Chondrocyte (in vitro differentiated cells): ENCODE measurements around the gene FAM13A. TPM values are rescaled to one million over a fixed set of nuclear protein-coding genes. Genes with fewer than 3 reads are reported as not detected.

Experiments used
- DNase-seq: peaks from one replicate; pipeline ENCODE4 v3.0.0; 2021; ENCODE audit warnings: mixed read lengths, low spot score
- H3K27ac Mint-ChIP-seq: one replicate; pipeline ENCODE4 v1.8.0; 2021; ENCODE audit warnings: mild to moderate bottlenecking, moderate library complexity, mixed read lengths; ENCODE audit not compliant: unreplicated experiment
- H3K27me3 Mint-ChIP-seq: 2 replicates; pipeline ENCODE4 v1.8.0; 2021; ENCODE audit warnings: low read depth, mixed read lengths
- H3K36me3 Mint-ChIP-seq: 2 replicates; pipeline ENCODE4 v1.8.0; 2021; ENCODE audit warnings: low read depth, mixed read lengths
- H3K4me1 Mint-ChIP-seq: 2 replicates; pipeline ENCODE4 v1.8.0; 2021; ENCODE audit warnings: low read depth, mild to moderate bottlenecking, mixed read lengths
- H3K4me3 Mint-ChIP-seq: one replicate; pipeline ENCODE4 v1.8.0; 2021; ENCODE audit warnings: mild to moderate bottlenecking, moderate library complexity, mixed read lengths; ENCODE audit not compliant: unreplicated experiment
- H3K9me3 Mint-ChIP-seq: 2 replicates; pipeline ENCODE4 v1.8.0; 2021; ENCODE audit warnings: low read depth, mixed read lengths
- CTCF ChIP-seq: fragments of 200-600 bp; sonication (generic); IDR thresholded peaks from 2 replicates; pipeline ENCODE4 v1.5.0; 2021; ENCODE audit warnings: antibody characterized with exemption, mild to moderate bottlenecking, moderate library complexity
- total RNA-seq: library from RNA; stranded (reverse); gene quantifications from 3 replicates; pipeline ENCODE4 v1.2.1, GENCODE V29; 2021

The FAM13A gene
- total RNA-seq, 1 donor from 2014 or later, result 10.5 TPM

GRCh38 chr4:89026542-89026941, 30.4 kb downstream of the FAM13A start:
- peaks cover 4% of the 10 kb centered on the region for H3K4me1 Mint-ChIP-seq
- no peak overlapping the region for H3K4me3 Mint-ChIP-seq
- no peak for TF ChIP-seq CTCF
- H3K27ac Mint-ChIP-seq, result no peak overlapping the region
- H3K36me3 Mint-ChIP-seq, result no peaks in the 10 kb centered on the region
- H3K9me3 Mint-ChIP-seq, result no peaks in the 10 kb centered on the region
- DNase-seq, result no peak
- H3K27me3 Mint-ChIP-seq, result no peaks in the 10 kb centered on the region

GRCh38 chr4:89024051-89024675, 32.8 kb downstream of the FAM13A start:
- peak; percentile 96 for TF ChIP-seq CTCF
- Mint-ChIP-seq H3K27me3 (no peaks in the 10 kb centered on the region), H3K9me3 (no peaks in the 10 kb centered on the region), H3K36me3 (peaks cover 4% of the 10 kb centered on the region), H3K4me3 (no peak overlapping the region), H3K4me1 (peaks cover 4% of the 10 kb centered on the region), H3K27ac (no peak overlapping the region)
- no peak for DNase-seq

- DNase-seq, result no peak
- no peak overlapping the region for H3K27ac Mint-ChIP-seq
- H3K4me3 Mint-ChIP-seq, result no peak overlapping the region
- peaks cover 4% of the 10 kb centered on the region for H3K4me1 Mint-ChIP-seq
- no peaks in the 10 kb centered on the region for H3K9me3 Mint-ChIP-seq
- H3K36me3 Mint-ChIP-seq, result peaks cover 9% of the 10 kb centered on the region
- no peak for TF ChIP-seq CTCF
- no peaks in the 10 kb centered on the region for H3K27me3 Mint-ChIP-seq
Measured at GRCh38 chr4:89023140-89023539, 33.8 kb downstream of the FAM13A start.

GRCh38 chr4:89022426-89023128, 34.4 kb downstream of the FAM13A start:
- no peak for DNase-seq
- no peak overlapping the region for H3K4me3 Mint-ChIP-seq
- TF ChIP-seq CTCF, result no peak
- no peaks in the 10 kb centered on the region for H3K9me3 Mint-ChIP-seq
- H3K27ac Mint-ChIP-seq, result peak overlapping the region; percentile 29
- no peaks in the 10 kb centered on the region for H3K27me3 Mint-ChIP-seq
- H3K4me1 Mint-ChIP-seq, result peaks cover 4% of the 10 kb centered on the region
- peaks cover 9% of the 10 kb centered on the region for H3K36me3 Mint-ChIP-seq

- Mint-ChIP-seq H3K27me3 (no peaks in the 10 kb centered on the region), H3K9me3 (no peaks in the 10 kb centered on the region), H3K4me3 (no peak overlapping the region), H3K27ac (no peak overlapping the region), H3K4me1 (peaks cover 4% of the 10 kb centered on the region), H3K36me3 (peaks cover 9% of the 10 kb centered on the region)
- no peak for DNase-seq
- no peak for TF ChIP-seq CTCF
Measured at GRCh38 chr4:89021684-89022083, 35.3 kb downstream of the FAM13A start.
